ENCODE measurements around the gene ZNF628.

Gene ZNF628

GRCh38 chr19:55473225-55474012 is 3.0 kb upstream of the ZNF628 start:
- no peak for DNase-seq (ENCODE audit: low read depth)
- H3K4me3 ChIP-seq (ENCODE audit: control insufficient read depth, low read depth, low read length): no peak overlapping the region

GRCh38 chr19:55474269-55475265 is 1.9 kb upstream of the ZNF628 start:
- TF ChIP-seq, protein P1, sequence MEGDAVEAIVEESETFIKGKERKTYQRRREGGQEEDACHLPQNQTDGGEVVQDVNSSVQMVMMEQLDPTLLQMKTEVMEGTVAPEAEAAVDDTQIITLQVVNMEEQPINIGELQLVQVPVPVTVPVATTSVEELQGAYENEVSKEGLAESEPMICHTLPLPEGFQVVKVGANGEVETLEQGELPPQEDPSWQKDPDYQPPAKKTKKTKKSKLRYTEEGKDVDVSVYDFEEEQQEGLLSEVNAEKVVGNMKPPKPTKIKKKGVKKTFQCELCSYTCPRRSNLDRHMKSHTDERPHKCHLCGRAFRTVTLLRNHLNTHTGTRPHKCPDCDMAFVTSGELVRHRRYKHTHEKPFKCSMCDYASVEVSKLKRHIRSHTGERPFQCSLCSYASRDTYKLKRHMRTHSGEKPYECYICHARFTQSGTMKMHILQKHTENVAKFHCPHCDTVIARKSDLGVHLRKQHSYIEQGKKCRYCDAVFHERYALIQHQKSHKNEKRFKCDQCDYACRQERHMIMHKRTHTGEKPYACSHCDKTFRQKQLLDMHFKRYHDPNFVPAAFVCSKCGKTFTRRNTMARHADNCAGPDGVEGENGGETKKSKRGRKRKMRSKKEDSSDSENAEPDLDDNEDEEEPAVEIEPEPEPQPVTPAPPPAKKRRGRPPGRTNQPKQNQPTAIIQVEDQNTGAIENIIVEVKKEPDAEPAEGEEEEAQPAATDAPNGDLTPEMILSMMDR (IDR thresholded peaks at IDR 0.05; ENCODE audit: control insufficient read depth, insufficient read depth, low read depth, low read length, missing control alignments): no peak
- DNase-seq (ENCODE audit: low read depth): peak; percentile 76
- no peak overlapping the region for H3K4me3 ChIP-seq (ENCODE audit: control insufficient read depth, low read depth, low read length)

More at GRCh38 chr19:55473225-55474012, 3.0 kb upstream of the ZNF628 start:
- TF ChIP-seq, protein P1 (IDR thresholded peaks at IDR 0.05; ENCODE audit: control insufficient read depth, insufficient read depth, low read depth, low read length, missing control alignments): no peak

GRCh38 chr19:55477905-55478304 is 1.5 kb downstream of the ZNF628 start:
- TF ChIP-seq, protein P1 (IDR thresholded peaks at IDR 0.05; ENCODE audit: control insufficient read depth, insufficient read depth, low read depth, low read length, missing control alignments): no peak
- H3K4me3 ChIP-seq (ENCODE audit: control insufficient read depth, low read depth, low read length): no peak overlapping the region; the same call in 1 of the 2 replicates
- DNase-seq (ENCODE audit: low read depth): no peak

DNA sequence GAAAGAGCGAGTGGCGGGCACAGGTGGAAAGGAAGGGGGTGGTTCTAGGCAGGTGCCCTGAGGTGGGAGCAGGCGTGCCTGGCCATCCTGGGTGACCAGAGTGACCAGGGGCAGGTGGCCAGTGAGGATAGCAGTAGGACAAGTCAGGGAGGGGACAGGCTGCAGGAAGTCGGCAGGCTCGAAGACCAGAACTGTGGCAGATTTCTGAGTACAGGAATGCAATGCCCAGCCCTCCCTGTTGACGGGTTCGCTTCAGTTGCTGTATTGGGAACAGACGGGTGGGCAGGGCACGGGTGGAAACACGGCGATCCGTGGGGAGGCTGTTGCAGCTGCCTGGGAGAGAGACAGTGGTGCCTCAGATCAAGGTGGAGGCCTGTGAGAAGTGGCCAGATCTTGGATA is 1.9 kb downstream of the ZNF628 start:
- no peak for DNase-seq (ENCODE audit: low read depth)
- no peak overlapping the region for H3K4me3 ChIP-seq (ENCODE audit: control insufficient read depth, low read depth, low read length)
- TF ChIP-seq, protein P1 (IDR thresholded peaks at IDR 0.05; ENCODE audit: control insufficient read depth, insufficient read depth, low read depth, low read length, missing control alignments): no peak

DNA sequence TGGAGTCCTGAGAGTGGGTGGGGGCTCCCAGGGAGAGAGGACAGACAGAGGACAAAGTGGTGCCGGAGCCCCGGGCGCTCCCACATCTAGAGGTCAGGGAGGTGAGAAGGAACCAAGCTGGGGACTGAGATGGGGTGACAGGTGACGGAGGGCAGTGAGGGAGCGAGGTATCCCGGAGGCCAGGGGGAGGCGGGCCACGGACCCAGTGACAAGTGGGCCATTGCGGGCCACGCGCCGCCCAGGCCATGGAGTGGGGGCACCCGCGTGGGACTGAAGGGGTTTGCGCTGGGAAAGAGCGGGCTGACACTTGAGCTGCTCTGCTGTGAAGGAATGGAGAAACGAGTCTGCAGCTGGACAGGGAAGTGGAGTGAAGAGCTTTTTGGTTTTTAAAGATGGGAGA is 2.6 kb downstream of the ZNF628 start:
- H3K4me3 ChIP-seq (ENCODE audit: control insufficient read depth, low read depth, low read length): no peak overlapping the region
- TF ChIP-seq, protein P1 (IDR thresholded peaks at IDR 0.05; ENCODE audit: control insufficient read depth, insufficient read depth, low read depth, low read length, missing control alignments): no peak
- no peak for DNase-seq (ENCODE audit: low read depth)

- TF ChIP-seq, protein P1 (IDR thresholded peaks at IDR 0.05; ENCODE audit: control insufficient read depth, insufficient read depth, low read depth, low read length, missing control alignments): no peak
Measured at GRCh38 chr19:55479451-55480230, 3.2 kb downstream of the ZNF628 start.

More at GRCh38 chr19:55479451-55480230, 3.2 kb downstream of the ZNF628 start:
- no peak for DNase-seq (ENCODE audit: low read depth)
- no peak overlapping the region for H3K4me3 ChIP-seq (ENCODE audit: control insufficient read depth, low read depth, low read length)
